ENCODE results near the gene B4GAT1.

- no peak for TF ChIP-seq CTCF (conservative IDR thresholded peaks at IDR 0.05; ENCODE audit: low read depth, low read length)
- peak; percentile 25 for TF ChIP-seq POLR2A (IDR thresholded peaks at IDR 0.05; ENCODE audit: low read depth, low read length)
- no peak for TF ChIP-seq CHD1 (IDR thresholded peaks at IDR 0.05; ENCODE audit: low read depth, low read length)
- TF ChIP-seq CEBPB (IDR thresholded peaks at IDR 0.05; ENCODE audit: low read depth, low read length), result no peak
- TF ChIP-seq MAFK (IDR thresholded peaks at IDR 0.05; ENCODE audit: low read depth, low read length), result no peak
- TF ChIP-seq ELK1 (IDR thresholded peaks at IDR 0.05; ENCODE audit: borderline replicate concordance, low read depth, low read length), result no peak
- TF ChIP-seq USF2 (IDR thresholded peaks at IDR 0.05; ENCODE audit: low read depth, low read length), result no peak
- no peak for TF ChIP-seq RAD21 (IDR thresholded peaks at IDR 0.05; ENCODE audit: low read length)
- no peak for TF ChIP-seq BHLHE40 (IDR thresholded peaks at IDR 0.05; ENCODE audit: low read depth, low read length)
- no peak for TF ChIP-seq RCOR1 (IDR thresholded peaks at IDR 0.05; ENCODE audit: insufficient replicate concordance, low read length)
- TF ChIP-seq MXI1 (IDR thresholded peaks at IDR 0.05; ENCODE audit: borderline replicate concordance, low read depth, low read length), result peak; percentile 43; the same call in 1 of the 2 replicates
- no peak for TF ChIP-seq FOS (IDR thresholded peaks at IDR 0.05; ENCODE audit: low read depth, low read length)
- TF ChIP-seq MAZ (IDR thresholded peaks at IDR 0.05; ENCODE audit: borderline replicate concordance, low read depth, low read length), result peak; percentile 5; the same call in 1 of the 2 replicates
- no peak for TF ChIP-seq SMC3 (IDR thresholded peaks at IDR 0.05; ENCODE audit: low read depth, low read length)
These were observed 30.1 kb downstream of the B4GAT1 start for GRCh38 chr11:66317322-66317722.
